Testis (tissue), 3 donors: ENCODE measurements around the gene ITGB5. TPM values are rescaled to one million over a fixed set of nuclear protein-coding genes. Genes with fewer than 3 reads are reported as not detected.

Experiments
- DNase-seq: peaks from one replicate; pipeline ENCODE4 v3.0.0-alpha.2; 2019
- H3K27ac ChIP-seq, 2 donors: fragments of 200-600 bp; sonication (generic); one replicate each; pipeline ENCODE4 v1.5.1; 2019
- H3K27me3 ChIP-seq: fragments of 200-600 bp; sonication (generic); one replicate; pipeline ENCODE4 v1.5.1; 2019
- H3K36me3 ChIP-seq: fragments of 200-600 bp; sonication (generic); one replicate; pipeline ENCODE4 v1.5.1; 2017; ENCODE audit warnings: low read depth; ENCODE audit errors: missing control alignments
- H3K4me1 ChIP-seq: fragments of 200-600 bp; sonication (generic); one replicate; pipeline ENCODE4 v1.5.1; 2019
- H3K4me3 ChIP-seq, 2 donors: fragments of 200-600 bp; sonication (generic); one replicate each; pipeline ENCODE4 v1.5.1; 2017 to 2019
- H3K9me3 ChIP-seq: fragments of 200-600 bp; sonication (generic); one replicate; pipeline ENCODE4 v1.5.1; 2017
- POLR2A ChIP-seq: fragments of 450-650 bp; IDR thresholded peaks from one replicate; pipeline ENCODE4 v1.6.1; 2017; ENCODE audit warnings: antibody characterized with exemption, mild to moderate bottlenecking, moderate library complexity
- WGBS, 2 donors: methylation state at CpG; one replicate each; pipeline ENCODE4 v1.1.5; 2018; 5-methylcytosine and 5-hydroxymethylcytosine counted together
- intact Hi-C: fragments of 100-400 bp; cut with DNase I; formaldehyde crosslinking; loops from one replicate; pipeline ENCODE4 v1.15.1; 2023; ENCODE audit warnings: low total_unique reads
- polyA plus RNA-seq: library from polyadenylated mRNA; stranded (reverse); fragments of 350-450 nt; fragmentation: Illumina TruSeq; extraction: RNeasy Lipid Tissue Mini Kit (QIAGEN cat#74804); gene quantifications from one replicate; pipeline ENCODE4 v1.2.3, GENCODE V29; 2014; ENCODE audit warnings: low read depth, low replicate concordance; ENCODE audit not compliant: insufficient read depth
- total RNA-seq, 2 donors: library from RNA; depleted of rRNA; stranded (reverse); fragments of >200 nt; gene quantifications; one replicate each; pipeline ENCODE4 v1.2.3, GENCODE V29; 2016
- TF ChIP-seq, protein P1 (sequence below), 3 experiments: fragments of 450-650 bp in 2 of 3; fragments of 200-600 bp in 1 of 3; sonication (generic) in 1 of 3; IDR thresholded peaks; one replicate each; pipeline ENCODE4 v1.5.1; 2016 to 2019; ENCODE audit warnings: antibody characterized with exemption in 3 of 3, mild to moderate bottlenecking in 2 of 3, moderate library complexity in 1 of 3

The ITGB5 gene
- total and polyA plus RNA-seq, 3 donors from 2014 or later = 46.0 to 101 (median 76.9) TPM

DNA sequence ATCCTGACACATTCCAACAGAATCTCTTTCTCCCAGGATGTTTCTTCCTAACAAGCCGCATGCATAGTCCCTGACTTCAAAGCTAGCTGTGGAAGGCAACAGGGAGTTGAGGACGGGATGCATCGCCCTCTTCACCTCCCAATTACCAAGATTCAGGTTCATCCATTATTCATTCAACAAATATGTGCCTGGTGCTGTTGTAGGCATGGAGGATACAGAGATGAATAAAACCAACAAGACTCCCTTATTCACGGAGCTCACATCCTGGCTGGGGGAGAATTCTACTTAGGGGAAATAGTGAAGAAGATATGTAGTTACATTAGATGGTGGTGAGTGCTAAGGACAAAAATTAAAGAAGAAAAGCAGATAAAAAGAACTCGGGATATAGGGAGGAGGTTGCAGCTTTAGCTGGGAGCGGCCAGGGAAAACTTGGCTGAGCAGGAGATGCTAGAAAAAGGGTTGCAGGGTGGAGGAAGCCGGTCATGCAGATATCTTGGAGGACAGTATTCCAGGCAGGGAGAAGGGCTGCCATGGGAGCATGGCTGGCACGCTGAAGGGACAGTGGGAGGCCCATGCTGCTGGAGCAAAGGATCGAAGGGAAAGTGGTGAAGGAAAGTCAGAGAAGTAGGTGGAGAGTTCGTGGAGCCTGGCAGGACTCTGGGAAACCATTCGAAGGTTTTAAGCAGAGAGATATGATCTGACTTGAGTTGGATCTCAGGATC lies 5.0 kb downstream of the ITGB5 start:
- H3K4me1 ChIP-seq = no peaks in the 10 kb centered on the region
- no peak overlapping the region for H3K4me3 ChIP-seq
- H3K27me3 ChIP-seq = no peaks in the 10 kb centered on the region
- intact Hi-C loops = no loop called here
- no peak for TF ChIP-seq POLR2A
- TF ChIP-seq, protein P1, sequence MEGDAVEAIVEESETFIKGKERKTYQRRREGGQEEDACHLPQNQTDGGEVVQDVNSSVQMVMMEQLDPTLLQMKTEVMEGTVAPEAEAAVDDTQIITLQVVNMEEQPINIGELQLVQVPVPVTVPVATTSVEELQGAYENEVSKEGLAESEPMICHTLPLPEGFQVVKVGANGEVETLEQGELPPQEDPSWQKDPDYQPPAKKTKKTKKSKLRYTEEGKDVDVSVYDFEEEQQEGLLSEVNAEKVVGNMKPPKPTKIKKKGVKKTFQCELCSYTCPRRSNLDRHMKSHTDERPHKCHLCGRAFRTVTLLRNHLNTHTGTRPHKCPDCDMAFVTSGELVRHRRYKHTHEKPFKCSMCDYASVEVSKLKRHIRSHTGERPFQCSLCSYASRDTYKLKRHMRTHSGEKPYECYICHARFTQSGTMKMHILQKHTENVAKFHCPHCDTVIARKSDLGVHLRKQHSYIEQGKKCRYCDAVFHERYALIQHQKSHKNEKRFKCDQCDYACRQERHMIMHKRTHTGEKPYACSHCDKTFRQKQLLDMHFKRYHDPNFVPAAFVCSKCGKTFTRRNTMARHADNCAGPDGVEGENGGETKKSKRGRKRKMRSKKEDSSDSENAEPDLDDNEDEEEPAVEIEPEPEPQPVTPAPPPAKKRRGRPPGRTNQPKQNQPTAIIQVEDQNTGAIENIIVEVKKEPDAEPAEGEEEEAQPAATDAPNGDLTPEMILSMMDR (IDR thresholded peaks at IDR 0.05) = no peak
- H3K9me3 ChIP-seq = no peaks in the 10 kb centered on the region
- no peak overlapping the region for H3K27ac ChIP-seq
- no peak for DNase-seq
- H3K36me3 ChIP-seq = no peaks in the 10 kb centered on the region
- 89 to 91% methylated on average over 11 of the region's 11 CpGs for WGBS, 2 donors

DNA sequence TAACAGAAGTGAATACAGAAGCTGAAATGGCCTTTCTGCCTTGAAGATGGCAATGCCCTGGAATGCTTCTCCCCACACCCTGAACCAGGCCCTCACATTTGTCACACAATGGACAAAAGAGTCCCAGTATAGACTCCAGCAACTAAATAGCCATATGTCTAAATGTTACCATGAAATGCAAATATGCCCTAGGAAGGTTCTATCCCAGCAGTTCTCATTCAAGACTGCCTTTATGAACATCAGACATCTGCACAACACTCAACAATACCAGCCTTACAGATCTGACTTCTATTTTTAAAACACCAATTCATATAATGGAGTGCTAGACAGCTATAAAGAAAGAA lies 7.9 kb downstream of the ITGB5 start:
- Histone ChIP-seq H3K36me3 (no peaks in the 10 kb centered on the region), H3K4me3 (no peak overlapping the region), H3K9me3 (no peaks in the 10 kb centered on the region), H3K27ac (no peak overlapping the region), H3K27me3 (no peaks in the 10 kb centered on the region), H3K4me1 (peaks cover 5% of the 10 kb centered on the region)
- TF ChIP-seq POLR2A = no peak
- TF ChIP-seq, protein P1 (IDR thresholded peaks at IDR 0.05) = no peak
- DNase-seq = no peak
- intact Hi-C loops = no loop called here

DNA sequence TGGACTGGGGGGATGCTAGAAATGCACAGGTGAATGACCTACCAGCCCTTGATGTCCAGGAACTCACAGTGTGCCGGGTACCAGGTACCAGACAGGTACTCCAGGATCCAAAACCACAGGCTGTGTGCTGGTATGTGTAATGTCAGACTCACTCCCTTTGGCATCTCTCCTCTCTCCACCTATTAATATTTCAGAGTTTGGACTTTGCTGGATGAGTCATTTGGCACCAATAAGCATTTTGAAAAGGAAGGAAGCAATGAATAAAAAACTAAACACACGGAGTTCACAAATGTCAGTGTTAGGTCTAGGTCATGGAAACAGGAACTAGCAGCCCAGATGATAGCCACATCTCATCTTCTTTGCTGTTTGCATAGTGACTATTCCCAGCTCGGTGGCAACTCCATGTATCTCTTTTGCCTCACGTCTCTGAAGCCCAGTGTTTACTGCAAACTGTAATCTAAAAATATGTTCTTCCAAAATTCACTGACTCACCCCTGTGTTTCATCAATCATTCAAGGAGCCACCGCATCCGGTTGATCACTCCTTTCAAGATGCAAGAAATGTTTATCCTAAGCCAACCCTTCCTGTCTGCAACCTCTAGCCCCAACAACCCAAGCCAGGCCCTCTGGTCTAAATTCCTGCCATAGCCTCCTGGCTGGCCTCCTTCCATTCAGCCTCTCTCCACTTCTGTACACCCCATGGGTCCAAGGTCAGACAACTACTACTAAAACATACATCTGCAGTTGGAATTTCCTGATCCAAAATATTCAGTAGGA lies 8.4 kb downstream of the ITGB5 start:
- H3K36me3 ChIP-seq = no peaks in the 10 kb centered on the region
- WGBS, 2 donors = 37% methylated on average over 6 of the region's 6 CpGs
- intact Hi-C loops = no loop called here
- H3K27me3 ChIP-seq = no peaks in the 10 kb centered on the region
- peaks cover 5% of the 10 kb centered on the region for H3K4me1 ChIP-seq
- no peak overlapping the region for H3K4me3 ChIP-seq
- TF ChIP-seq POLR2A = no peak
- DNase-seq = no peak
- H3K27ac ChIP-seq = no peak overlapping the region
- H3K9me3 ChIP-seq = no peaks in the 10 kb centered on the region

DNA sequence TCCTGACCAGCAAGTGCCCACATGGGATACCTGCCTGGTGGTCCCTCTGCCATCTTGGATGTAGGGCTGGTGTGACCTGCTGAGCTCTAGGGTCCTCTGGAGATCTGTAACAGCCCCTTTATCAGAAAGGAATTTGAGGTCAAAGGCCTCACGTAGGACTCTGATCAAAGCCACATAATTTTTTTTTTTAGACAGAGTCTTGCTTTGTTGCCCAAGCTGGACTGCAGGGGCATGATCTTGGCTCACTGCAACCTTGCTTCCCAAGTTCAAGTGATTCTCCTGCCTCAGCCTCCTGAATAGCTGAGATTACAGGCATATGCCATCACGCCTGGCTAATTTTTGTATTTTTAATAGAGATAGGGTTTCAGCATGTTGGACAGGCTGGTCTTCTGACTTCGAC lies 9.5 kb downstream of the ITGB5 start:
- H3K36me3 ChIP-seq = no peaks in the 10 kb centered on the region
- H3K4me1 ChIP-seq = peaks cover 5% of the 10 kb centered on the region
- DNase-seq = no peak
- 88 to 89% methylated on average over 3 of the region's 3 CpGs for WGBS, 2 donors
- H3K27ac ChIP-seq = no peak overlapping the region
- no peaks in the 10 kb centered on the region for H3K27me3 ChIP-seq
- H3K9me3 ChIP-seq = no peaks in the 10 kb centered on the region
- intact Hi-C loops = no loop called here
- TF ChIP-seq, protein P1 (IDR thresholded peaks at IDR 0.05) = no peak
- no peak for TF ChIP-seq POLR2A
- H3K4me3 ChIP-seq = no peak overlapping the region

DNA sequence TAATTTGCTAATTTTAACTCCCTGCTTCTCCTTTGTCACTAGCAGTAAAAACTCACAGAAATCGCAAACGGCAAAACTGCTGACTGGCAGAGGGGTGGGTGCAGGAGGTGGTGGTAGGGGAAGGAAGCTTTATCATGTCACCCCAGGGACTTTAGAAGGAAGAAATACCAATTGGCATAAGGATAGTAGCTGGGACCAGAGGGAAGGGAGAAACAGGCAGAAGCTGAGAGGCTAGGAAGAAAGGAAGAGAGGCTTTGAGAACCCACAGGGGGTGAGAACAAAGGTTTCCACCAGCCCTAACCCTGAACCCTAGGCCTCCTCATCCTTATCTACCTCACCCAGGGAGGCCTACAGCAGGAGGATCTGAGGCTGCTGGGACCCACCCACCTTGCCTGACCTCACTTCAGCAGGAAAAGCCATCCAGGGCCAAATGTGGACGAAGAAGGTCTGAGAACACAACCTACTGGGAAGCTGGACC lies 10.7 kb downstream of the ITGB5 start:
- no peak overlapping the region for H3K27ac ChIP-seq
- H3K4me3 ChIP-seq = no peak overlapping the region
- H3K36me3 ChIP-seq = no peaks in the 10 kb centered on the region
- WGBS, 2 donors = 45 to 46% methylated on average over 3 of the region's 3 CpGs
- no peak for DNase-seq
- intact Hi-C loops = no loop called here
- H3K27me3 ChIP-seq = no peaks in the 10 kb centered on the region
- peaks cover 5% of the 10 kb centered on the region for H3K4me1 ChIP-seq
- H3K9me3 ChIP-seq = no peaks in the 10 kb centered on the region
- TF ChIP-seq, protein P1 (IDR thresholded peaks at IDR 0.05) = no peak
- TF ChIP-seq POLR2A = no peak
